BJ (cell line): ENCODE results near the gene NCF2. TPM values are rescaled to one million over a fixed set of nuclear protein-coding genes. Genes with fewer than 3 reads are reported as not detected.

ENCODE experiments used
- CTCF ChIA-PET: fragments of 350-600 bp; formaldehyde crosslinking; extraction: SDS; loops from one replicate; lab custom pipeline; 2021; ENCODE audit warnings: antibody characterized with exemption, inconsistent platforms; lab: Yijun Ruan, JAX
- POLR2A ChIA-PET: fragments of 300-600 bp; sonication (Branson Sonifier 250); formaldehyde crosslinking; extraction: SDS; loops from one replicate; lab custom pipeline; 2021; ENCODE audit warnings: antibody characterized with exemption; lab: Charles Lee
- DNase-seq: peaks from one replicate; pipeline ENCODE4 v3.0.0-alpha.2; 2011; ENCODE audit warnings: low read depth
- H3K27me3 ChIP-seq: 2 replicates; pipeline ENCODE4 v1.6.0; 2011; ENCODE audit warnings: low read length; ENCODE audit not compliant: control insufficient read depth, insufficient read depth
- H3K36me3 ChIP-seq: 2 replicates; pipeline ENCODE4 v1.5.1; 2011; ENCODE audit warnings: low read length; ENCODE audit not compliant: control insufficient read depth, insufficient read depth
- H3K4me3 ChIP-seq: 2 replicates; pipeline ENCODE4 v1.5.1; 2011; ENCODE audit warnings: low read depth, mild to moderate bottlenecking, control low read depth, low read length
- CTCF ChIP-seq: IDR thresholded peaks from 2 replicates; pipeline ENCODE4 v1.5.1; 2011; ENCODE audit warnings: low read depth, mild to moderate bottlenecking, control low read depth, inconsistent platforms, low read length, moderate library complexity; ENCODE audit not compliant: insufficient read depth
- polyA plus RNA-seq: library from polyadenylated mRNA; depleted of rRNA; stranded (reverse); fragments of >200 nt; gene quantifications from 2 replicates; pipeline ENCODE4 v1.2.3, GENCODE V29; 2011

Gene NCF2
- polyA plus RNA-seq, 1 experiment = 2.0 TPM

- CTCF ChIA-PET = interaction anchor here (0.6 kb wide), 1 partner anchor 475 kb away, joined by 3 read pairs; no protein-coding TSS in a partner anchor
- no peak overlapping the region for H3K4me3 ChIP-seq
- POLR2A ChIA-PET = no interaction called here
- no peaks in the 10 kb centered on the region for H3K36me3 ChIP-seq
- H3K27me3 ChIP-seq = no peaks in the 10 kb centered on the region
- DNase-seq = no peak
- TF ChIP-seq CTCF = no peak
Observed at GRCh38 chr1:183562701-183563100, 27.6 kb downstream of the NCF2 start.

- DNase-seq = no peak
- H3K4me3 ChIP-seq = no peak overlapping the region
- CTCF ChIA-PET = no interaction called here
- no peak for TF ChIP-seq CTCF
- peaks cover 1% of the 10 kb centered on the region; the same call in 1 of the 2 replicates for H3K36me3 ChIP-seq
- H3K27me3 ChIP-seq = no peaks in the 10 kb centered on the region
- POLR2A ChIA-PET = no interaction called here
Observed at GRCh38 chr1:183559061-183559460, 31.2 kb downstream of the NCF2 start.

GRCh38 chr1:183554577-183554976, 35.7 kb downstream of the NCF2 start:
- Histone ChIP-seq H3K4me3 (no peak overlapping the region), H3K36me3 (peaks cover 13% of the 10 kb centered on the region), H3K27me3 (no peaks in the 10 kb centered on the region)
- POLR2A ChIA-PET = no interaction called here
- no peak for DNase-seq
- CTCF ChIA-PET = no interaction called here
- TF ChIP-seq CTCF = no peak

GRCh38 chr1:183553764-183554163, 36.5 kb downstream of the NCF2 start:
- CTCF ChIA-PET = no interaction called here
- Histone ChIP-seq H3K27me3 (no peaks in the 10 kb centered on the region), H3K36me3 (peaks cover 13% of the 10 kb centered on the region), H3K4me3 (no peak overlapping the region)
- DNase-seq = no peak
- POLR2A ChIA-PET = no interaction called here
- TF ChIP-seq CTCF = no peak

- Histone ChIP-seq H3K36me3 (peaks cover 13% of the 10 kb centered on the region), H3K4me3 (no peak overlapping the region), H3K27me3 (no peaks in the 10 kb centered on the region)
- no peak for DNase-seq
- POLR2A ChIA-PET = no interaction called here
- CTCF ChIA-PET = no interaction called here
- TF ChIP-seq CTCF = no peak
Observed at GRCh38 chr1:183553331-183553730, 36.9 kb downstream of the NCF2 start.
